ENCODE data around the gene FCRL5. TPM values are rescaled to one million over a fixed set of nuclear protein-coding genes. Genes with fewer than 3 reads are reported as not detected.

The FCRL5 gene
- total and polyA plus RNA-seq, 2 experiments from 2014 or later: not detected

- TF ChIP-seq EZH2 (IDR thresholded peaks at IDR 0.05; ENCODE audit: borderline replicate concordance): no peak
- TF ChIP-seq EZH2phosphoT487 (IDR thresholded peaks at IDR 0.05; ENCODE audit: low read depth, severe bottlenecking, unreplicated experiment): no peak
- TF ChIP-seq, protein P1, sequence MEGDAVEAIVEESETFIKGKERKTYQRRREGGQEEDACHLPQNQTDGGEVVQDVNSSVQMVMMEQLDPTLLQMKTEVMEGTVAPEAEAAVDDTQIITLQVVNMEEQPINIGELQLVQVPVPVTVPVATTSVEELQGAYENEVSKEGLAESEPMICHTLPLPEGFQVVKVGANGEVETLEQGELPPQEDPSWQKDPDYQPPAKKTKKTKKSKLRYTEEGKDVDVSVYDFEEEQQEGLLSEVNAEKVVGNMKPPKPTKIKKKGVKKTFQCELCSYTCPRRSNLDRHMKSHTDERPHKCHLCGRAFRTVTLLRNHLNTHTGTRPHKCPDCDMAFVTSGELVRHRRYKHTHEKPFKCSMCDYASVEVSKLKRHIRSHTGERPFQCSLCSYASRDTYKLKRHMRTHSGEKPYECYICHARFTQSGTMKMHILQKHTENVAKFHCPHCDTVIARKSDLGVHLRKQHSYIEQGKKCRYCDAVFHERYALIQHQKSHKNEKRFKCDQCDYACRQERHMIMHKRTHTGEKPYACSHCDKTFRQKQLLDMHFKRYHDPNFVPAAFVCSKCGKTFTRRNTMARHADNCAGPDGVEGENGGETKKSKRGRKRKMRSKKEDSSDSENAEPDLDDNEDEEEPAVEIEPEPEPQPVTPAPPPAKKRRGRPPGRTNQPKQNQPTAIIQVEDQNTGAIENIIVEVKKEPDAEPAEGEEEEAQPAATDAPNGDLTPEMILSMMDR (IDR thresholded peaks at IDR 0.05; ENCODE audit: poor library complexity): no peak
- H3K9me3 ChIP-seq (ENCODE audit: low read depth): no peaks in the 10 kb centered on the region
- H3K27ac ChIP-seq: no peak overlapping the region
- no peaks in the 10 kb centered on the region for H3K79me2 ChIP-seq
- H2AFZ ChIP-seq: no peak overlapping the region
- H3K27me3 ChIP-seq: no peaks in the 10 kb centered on the region
- H3K4me3 ChIP-seq: no peak overlapping the region
- no peak overlapping the region for H3K4me2 ChIP-seq
- DNase-seq (ENCODE audit: low spot score): no peak
- no peaks in the 10 kb centered on the region for H4K20me1 ChIP-seq (ENCODE audit: insufficient read depth, poor library complexity, severe bottlenecking)
- no peaks in the 10 kb centered on the region for H3K36me3 ChIP-seq (replicated peaks; ENCODE audit: insufficient read depth, low read depth)
- H3K9me2 ChIP-seq (replicated peaks; ENCODE audit: insufficient read depth): no peaks in the 10 kb centered on the region
- no peaks in the 10 kb centered on the region for H3K4me1 ChIP-seq (ENCODE audit: insufficient read depth)
Observed at GRCh38 chr1:157482174-157482573, 70.1 kb downstream of the FCRL5 start.

- Histone ChIP-seq H3K27me3 (no peaks in the 10 kb centered on the region), H3K4me1 (ENCODE audit: insufficient read depth) (no peaks in the 10 kb centered on the region), H4K20me1 (ENCODE audit: insufficient read depth, poor library complexity, severe bottlenecking) (no peaks in the 10 kb centered on the region), H3K4me2 (no peak overlapping the region), H3K9me3 (ENCODE audit: low read depth) (no peaks in the 10 kb centered on the region), H3K27ac (no peak overlapping the region), H3K9me2 (replicated peaks; ENCODE audit: insufficient read depth) (no peaks in the 10 kb centered on the region), H3K79me2 (no peaks in the 10 kb centered on the region), H3K4me3 (no peak overlapping the region), H2AFZ (no peak overlapping the region), H3K36me3 (replicated peaks; ENCODE audit: insufficient read depth, low read depth) (no peaks in the 10 kb centered on the region)
- TF ChIP-seq EZH2phosphoT487 (IDR thresholded peaks at IDR 0.05; ENCODE audit: low read depth, severe bottlenecking, unreplicated experiment): no peak
- TF ChIP-seq, protein P1 (IDR thresholded peaks at IDR 0.05; ENCODE audit: poor library complexity): no peak
- no peak for TF ChIP-seq EZH2 (IDR thresholded peaks at IDR 0.05; ENCODE audit: borderline replicate concordance)
- no peak for DNase-seq (ENCODE audit: low spot score)
Observed at GRCh38 chr1:157478030-157478429, 74.3 kb downstream of the FCRL5 start.

DNA sequence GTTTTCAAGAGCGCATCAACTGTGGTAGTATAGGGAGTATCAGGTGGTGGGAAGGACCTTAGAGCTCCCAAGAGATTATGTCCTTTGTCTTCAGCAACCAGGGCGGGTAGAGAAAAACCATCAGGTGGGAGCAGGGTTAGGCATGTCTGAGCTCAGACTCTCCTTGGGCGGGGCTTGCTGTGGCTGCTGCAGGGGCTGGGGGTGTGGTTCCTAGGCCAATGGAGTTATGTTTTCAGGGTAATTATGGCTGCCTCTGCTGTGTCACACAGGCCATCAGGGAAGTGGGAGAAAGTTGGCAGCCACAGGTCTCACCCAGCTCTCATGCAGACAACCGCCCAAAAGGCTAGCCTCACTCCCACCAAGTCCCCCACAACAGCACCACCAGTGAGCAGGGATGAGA is 74.9 kb downstream of the FCRL5 start:
- TF ChIP-seq, protein P1 (IDR thresholded peaks at IDR 0.05; ENCODE audit: poor library complexity): no peak
- no peak for TF ChIP-seq EZH2 (IDR thresholded peaks at IDR 0.05; ENCODE audit: borderline replicate concordance)
- no peak for TF ChIP-seq EZH2phosphoT487 (IDR thresholded peaks at IDR 0.05; ENCODE audit: low read depth, severe bottlenecking, unreplicated experiment)
- Histone ChIP-seq H4K20me1 (ENCODE audit: insufficient read depth, poor library complexity, severe bottlenecking) (no peaks in the 10 kb centered on the region), H3K27ac (no peak overlapping the region), H3K4me2 (no peak overlapping the region), H3K9me3 (ENCODE audit: low read depth) (no peaks in the 10 kb centered on the region), H3K9me2 (replicated peaks; ENCODE audit: insufficient read depth) (no peaks in the 10 kb centered on the region), H3K36me3 (replicated peaks; ENCODE audit: insufficient read depth, low read depth) (no peaks in the 10 kb centered on the region), H3K4me1 (ENCODE audit: insufficient read depth) (no peaks in the 10 kb centered on the region), H3K4me3 (no peak overlapping the region), H3K79me2 (no peaks in the 10 kb centered on the region), H3K27me3 (no peaks in the 10 kb centered on the region), H2AFZ (no peak overlapping the region)
- WGBS (ENCODE audit: low lambda C conversion rate, missing lambda C conversion rate): 95% methylated on average over 4 of the region's 4 CpGs
- DNase-seq (ENCODE audit: low spot score): no peak

DNA sequence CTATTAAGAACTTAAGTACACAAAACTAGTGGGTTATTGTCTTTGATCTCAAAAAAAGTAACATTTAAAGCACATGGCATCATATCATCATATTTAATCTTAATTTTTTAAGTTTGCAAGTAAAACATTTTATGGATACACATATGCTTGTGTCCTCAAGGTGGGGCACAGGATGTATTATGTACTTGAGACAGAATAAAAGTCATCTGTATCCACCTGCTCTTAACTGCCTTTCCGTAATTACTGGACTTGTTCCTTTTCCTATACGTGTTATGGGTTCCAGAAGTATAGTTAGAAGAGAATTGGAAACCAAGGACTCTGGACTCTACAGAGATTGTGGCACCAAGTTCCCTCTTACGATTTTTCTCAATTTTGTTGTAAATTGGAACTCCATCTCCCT is 79.4 kb downstream of the FCRL5 start:
- no peak overlapping the region for H3K4me3 ChIP-seq
- H3K9me2 ChIP-seq (replicated peaks; ENCODE audit: insufficient read depth): no peaks in the 10 kb centered on the region
- H3K4me2 ChIP-seq: no peak overlapping the region
- H3K27ac ChIP-seq: no peak overlapping the region
- TF ChIP-seq EZH2phosphoT487 (IDR thresholded peaks at IDR 0.05; ENCODE audit: low read depth, severe bottlenecking, unreplicated experiment) (no peak), EZH2 (IDR thresholded peaks at IDR 0.05; ENCODE audit: borderline replicate concordance) (no peak)
- TF ChIP-seq, protein P1 (IDR thresholded peaks at IDR 0.05; ENCODE audit: poor library complexity): no peak
- WGBS (ENCODE audit: low lambda C conversion rate, missing lambda C conversion rate): 80% methylated on average over 3 of the region's 3 CpGs
- no peaks in the 10 kb centered on the region for H3K36me3 ChIP-seq (replicated peaks; ENCODE audit: insufficient read depth, low read depth)
- H3K27me3 ChIP-seq: no peaks in the 10 kb centered on the region
- DNase-seq (ENCODE audit: low spot score): no peak
- H3K9me3 ChIP-seq (ENCODE audit: low read depth): no peaks in the 10 kb centered on the region
- no peak overlapping the region for H2AFZ ChIP-seq
- H3K4me1 ChIP-seq (ENCODE audit: insufficient read depth): no peaks in the 10 kb centered on the region
- H3K79me2 ChIP-seq: no peaks in the 10 kb centered on the region
- no peaks in the 10 kb centered on the region for H4K20me1 ChIP-seq (ENCODE audit: insufficient read depth, poor library complexity, severe bottlenecking)
